HG03045 (cell line): Measurements from ENCODE around the gene UNC5CL.
"Not testable (repeated sequence)": the region's sequence is repeated elsewhere in the genome, so short reads cannot be mapped to it uniquely, and the experiment has no call there.

Experiments
- ATAC-seq: cut with Tn5 transposase; IDR thresholded peaks from one replicate; pipeline ENCODE4 v1.9.1; 2021; ENCODE audit warnings: mild to moderate bottlenecking, moderate library complexity; ENCODE audit not compliant: unreplicated experiment

Gene UNC5CL

DNA sequence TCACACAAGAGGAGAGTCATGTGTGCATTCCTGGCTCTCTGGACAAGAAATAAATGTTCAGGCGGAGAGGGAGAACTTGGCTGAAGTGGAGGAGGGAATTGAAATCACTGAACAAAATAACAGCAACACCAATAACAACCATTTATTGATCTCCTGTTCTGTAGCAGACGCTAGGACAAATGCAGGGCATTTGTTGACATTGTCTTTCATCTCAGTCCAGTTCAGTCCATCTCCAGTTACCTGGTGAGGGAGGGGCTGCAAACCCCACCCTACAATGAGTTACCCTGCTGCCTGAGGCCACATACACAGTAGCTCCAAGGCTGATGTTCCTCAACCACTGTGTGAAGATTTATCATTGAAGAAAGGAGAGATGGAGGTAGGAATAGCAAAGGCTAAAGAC lies 27.3 kb downstream of the UNC5CL start:
- ATAC-seq = no peak

DNA sequence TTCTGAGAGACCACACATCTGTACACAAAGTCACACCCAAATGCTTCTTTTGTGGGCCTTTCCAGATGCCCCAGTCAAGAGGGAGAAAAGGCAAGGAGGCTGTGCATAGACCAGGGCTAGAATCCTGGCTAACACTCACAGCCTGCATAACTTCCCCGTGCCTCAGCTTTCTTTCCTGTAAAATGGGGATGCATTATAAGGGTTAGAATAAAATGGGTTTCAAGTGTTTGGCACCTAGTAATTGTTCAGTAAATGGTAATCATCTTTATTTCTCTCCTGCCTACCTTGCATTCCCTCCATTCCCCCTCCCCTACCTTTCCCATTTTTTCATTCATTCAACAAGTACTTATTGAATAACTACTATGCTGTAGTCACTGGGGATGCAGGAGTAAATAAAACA lies 29.4 kb downstream of the UNC5CL start:
- ATAC-seq = no peak

DNA sequence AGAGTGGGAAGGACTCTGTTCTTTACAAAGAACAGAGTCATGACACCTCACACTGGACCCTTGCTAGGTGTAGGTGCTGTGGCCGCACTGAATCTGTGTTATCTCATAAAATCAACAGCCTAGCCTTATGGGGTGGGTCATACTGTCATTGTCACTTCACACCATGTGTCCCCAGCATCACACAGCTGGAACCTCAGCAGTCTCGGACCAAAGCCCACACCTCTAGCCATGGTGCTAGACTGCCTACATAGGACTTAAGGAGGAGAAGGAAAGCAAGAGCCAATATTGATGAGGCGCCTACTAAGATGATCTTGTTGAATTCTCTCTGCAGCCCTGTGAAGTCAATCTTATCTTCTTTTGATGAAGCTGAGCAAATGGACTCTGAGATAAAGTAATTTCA lies 31.0 kb downstream of the UNC5CL start:
- no peak for ATAC-seq

DNA sequence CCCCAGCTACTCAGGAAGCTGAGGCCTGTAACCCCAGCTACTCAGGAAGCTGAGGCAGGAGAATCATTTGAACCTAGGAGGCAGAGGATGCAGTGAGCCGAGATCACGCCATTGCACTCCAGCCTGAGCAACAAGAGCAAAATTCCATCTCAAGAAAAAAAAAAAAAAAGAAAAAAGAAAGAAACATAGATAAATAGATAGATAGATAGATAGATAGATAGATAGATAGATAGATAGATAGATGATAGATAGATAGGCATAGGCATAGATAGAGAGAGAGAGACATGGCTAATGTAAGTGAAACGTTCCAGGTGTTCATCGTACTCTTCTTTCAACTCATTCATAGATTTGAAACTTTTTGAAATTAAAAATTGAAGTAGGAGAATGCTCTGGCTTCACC lies 32.0 kb downstream of the UNC5CL start:
- ATAC-seq = not testable (repeated sequence)

DNA sequence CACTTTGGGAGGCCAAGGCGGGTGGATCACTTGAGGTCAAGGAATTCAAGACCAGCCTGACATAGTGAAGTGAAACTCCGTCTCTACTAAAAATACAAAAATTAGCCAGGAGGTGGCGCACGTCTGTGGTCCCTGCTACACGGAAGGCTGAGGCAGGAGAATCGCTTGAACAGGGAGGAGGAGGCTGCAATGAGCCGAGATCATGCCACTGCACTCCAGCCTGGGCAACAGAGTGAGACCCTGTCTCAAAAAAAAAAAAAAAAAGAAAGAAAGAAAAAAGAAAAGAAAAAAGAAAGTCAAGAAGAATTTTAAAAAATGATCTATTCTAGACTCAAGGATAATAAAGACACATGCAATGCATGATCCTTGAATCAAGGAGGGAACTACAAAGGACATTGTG lies 32.8 kb downstream of the UNC5CL start:
- ATAC-seq = not testable (repeated sequence)

DNA sequence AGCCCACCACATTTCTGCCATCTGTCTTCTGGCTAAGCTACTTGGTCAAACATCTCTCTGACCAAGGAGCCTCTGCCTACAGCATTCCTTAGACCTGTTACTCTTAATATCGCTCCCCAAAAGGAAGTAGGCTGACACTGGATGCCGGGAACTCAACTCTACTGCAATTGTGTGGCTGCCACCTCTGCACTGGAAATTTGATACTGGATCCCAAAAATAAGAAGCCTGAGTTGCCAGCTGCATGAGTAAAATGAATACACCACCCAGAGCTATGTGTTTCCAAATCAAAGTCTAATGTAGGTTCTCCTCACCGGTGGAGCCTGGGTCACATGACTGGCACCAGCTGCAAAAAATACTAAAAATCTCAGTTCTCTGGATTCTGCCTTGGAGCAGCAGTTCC lies 36.9 kb downstream of the UNC5CL start:
- ATAC-seq = no peak

DNA sequence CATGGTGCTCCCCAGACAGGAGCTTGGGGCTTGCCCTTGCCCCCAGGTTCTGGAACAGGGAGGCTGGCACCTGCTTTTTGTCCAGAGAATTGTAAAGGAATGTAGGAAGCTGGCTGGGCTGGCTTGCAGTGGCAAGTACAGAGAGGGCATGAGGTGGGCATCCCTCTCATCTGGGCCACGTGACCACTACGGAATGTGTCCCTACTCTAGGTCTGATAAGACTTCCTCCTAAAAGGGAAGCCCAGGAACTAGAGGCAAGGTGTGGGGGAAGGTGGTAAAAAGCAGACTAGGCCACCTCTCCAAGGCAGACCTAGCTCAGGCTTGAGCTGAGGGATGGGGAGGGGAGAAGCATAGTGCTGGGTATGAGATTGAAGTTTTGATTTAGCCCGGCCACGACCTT lies 38.8 kb downstream of the UNC5CL start:
- no peak for ATAC-seq

DNA sequence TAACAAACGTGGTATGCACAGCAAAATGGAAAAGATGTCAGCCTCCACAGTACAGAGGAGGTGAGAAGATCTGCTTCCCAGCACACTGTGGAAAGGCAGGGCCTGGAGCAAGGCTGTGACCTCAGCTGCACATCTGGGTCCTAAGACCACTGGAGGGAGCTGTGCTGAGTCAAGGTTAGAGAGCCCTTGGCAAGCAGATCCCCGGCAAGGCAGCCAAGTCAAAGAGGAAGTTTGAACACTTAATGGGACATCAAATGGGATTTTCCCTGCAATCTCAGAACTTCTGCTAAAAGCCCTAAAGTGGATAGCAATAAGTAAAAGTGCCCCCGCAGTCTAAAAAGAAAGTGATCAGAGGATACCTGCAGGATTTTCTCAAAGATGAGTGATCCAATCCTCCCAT lies 39.5 kb downstream of the UNC5CL start:
- ATAC-seq = no peak

DNA sequence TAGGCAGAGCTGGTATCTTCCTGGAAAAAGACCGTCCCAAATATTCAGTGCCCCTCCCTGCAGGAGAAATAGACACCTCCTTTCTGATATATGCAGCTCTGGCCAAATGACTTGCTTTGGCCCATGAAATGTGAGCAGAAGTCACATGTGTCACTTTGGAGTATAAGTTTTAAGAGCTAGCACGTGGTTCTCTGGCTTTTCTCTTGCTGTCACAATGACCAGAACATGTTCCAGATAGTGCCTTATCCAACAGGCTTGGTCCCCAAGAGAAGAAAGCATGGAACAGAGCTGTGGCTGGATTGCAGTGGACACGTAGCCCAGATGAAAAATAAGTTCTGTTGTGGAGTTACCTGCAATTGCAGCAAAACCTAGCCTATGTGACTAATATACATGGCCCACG lies 40.4 kb downstream of the UNC5CL start:
- no peak for ATAC-seq

DNA sequence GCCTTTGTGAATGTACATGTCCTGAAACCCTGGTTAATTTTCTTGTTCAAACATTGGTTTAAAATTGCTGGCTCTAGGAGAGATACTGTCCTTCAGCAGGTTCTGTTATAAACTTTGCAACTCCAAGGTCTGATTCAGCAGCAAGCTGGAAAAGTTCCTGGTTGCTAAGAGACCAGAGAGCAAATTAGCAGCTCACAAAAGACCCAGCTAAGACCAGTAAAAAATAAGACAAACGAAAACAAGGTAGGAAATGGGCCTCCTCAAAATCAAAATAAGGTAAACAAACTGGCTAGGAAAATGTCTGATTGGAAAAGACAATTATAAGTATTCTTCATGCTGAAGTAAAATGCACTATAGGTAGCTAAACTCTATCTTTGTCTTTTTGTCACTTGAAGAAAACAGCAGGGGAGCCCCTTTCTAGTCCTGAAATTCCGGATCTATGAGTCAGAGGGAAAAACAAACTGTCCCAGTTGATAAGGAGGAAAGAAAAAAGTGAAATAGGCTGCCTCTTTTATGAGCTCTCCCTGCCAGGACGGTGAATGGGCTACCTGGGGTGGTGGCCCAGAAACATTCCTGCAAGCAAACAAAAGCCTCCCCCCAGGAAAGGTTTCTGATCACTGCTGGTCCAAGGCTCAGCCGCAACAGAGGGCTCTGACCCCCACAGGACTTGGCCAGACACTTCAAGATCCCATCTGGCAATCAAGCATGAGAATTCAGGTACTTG lies 41.6 kb downstream of the UNC5CL start:
- no peak for ATAC-seq

DNA sequence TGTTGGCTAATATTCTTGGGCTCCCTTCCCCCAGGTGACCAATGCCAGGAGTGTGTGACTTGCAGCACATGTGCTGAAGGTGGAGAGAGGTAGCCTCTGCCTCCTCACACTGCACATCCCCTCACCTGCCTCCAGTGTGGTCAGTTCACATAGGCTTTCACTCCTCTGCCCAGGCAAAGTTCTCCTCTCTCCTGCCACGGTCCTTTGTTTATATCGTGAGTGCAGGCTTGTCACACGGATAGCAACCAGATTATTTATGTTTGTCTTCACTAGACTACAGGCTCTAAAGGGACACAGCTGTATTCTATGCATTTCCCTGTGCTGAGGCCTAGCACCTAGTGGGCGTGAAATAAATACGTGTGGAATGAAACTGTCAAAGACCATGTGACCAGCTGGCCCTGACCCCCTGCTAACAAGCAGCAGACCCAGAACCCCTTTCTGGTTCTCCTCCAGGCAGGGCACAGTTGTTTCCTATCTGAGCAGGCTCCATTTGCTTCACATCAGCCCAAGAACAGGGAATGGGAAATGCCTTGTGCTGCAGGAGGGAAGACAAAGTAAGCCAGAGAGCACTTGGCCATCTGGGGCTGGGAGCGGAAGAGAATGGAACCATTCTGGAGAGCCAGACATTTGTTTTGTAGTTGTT lies 42.3 kb downstream of the UNC5CL start:
- no peak for ATAC-seq

DNA sequence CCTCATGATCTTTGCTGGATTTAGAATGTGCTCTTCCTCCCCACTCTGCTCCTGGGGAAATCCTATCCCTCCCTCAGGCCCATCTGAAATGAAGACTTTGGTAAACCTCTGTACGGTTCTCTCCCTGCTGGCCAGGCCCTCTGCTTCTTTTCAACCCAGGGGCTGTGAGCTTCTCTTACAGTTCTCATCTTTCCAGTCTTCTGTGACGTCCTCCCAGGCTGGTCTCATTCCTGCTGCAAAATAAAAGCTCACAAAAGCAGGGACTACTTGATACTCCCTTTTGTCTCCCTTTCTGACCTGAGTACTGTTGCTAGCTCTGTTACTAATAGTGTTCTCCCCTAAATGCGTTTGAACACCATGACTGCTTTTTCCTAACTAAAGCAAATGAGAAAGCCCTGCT lies 46.3 kb downstream of the UNC5CL start:
- no peak for ATAC-seq

DNA sequence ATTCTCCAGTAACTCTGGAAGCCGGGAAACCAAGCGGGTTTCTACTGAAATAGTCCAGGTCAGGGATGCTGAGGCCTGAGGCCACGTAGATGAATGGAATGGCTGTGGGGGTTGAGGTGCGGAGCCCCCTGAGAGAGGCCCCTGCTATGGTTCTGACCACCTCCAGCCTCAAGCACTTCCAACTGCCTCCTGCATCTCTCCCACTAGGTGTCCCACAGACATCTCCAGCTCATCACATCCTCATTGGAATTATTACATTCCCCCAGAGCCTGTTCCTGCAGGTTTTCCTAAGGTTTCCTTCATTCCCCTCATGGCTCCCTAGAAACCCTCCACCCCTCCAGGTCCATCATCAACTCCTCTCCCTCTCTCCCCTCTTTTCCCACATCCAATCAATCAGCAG lies 48.7 kb downstream of the UNC5CL start:
- ATAC-seq = no peak

DNA sequence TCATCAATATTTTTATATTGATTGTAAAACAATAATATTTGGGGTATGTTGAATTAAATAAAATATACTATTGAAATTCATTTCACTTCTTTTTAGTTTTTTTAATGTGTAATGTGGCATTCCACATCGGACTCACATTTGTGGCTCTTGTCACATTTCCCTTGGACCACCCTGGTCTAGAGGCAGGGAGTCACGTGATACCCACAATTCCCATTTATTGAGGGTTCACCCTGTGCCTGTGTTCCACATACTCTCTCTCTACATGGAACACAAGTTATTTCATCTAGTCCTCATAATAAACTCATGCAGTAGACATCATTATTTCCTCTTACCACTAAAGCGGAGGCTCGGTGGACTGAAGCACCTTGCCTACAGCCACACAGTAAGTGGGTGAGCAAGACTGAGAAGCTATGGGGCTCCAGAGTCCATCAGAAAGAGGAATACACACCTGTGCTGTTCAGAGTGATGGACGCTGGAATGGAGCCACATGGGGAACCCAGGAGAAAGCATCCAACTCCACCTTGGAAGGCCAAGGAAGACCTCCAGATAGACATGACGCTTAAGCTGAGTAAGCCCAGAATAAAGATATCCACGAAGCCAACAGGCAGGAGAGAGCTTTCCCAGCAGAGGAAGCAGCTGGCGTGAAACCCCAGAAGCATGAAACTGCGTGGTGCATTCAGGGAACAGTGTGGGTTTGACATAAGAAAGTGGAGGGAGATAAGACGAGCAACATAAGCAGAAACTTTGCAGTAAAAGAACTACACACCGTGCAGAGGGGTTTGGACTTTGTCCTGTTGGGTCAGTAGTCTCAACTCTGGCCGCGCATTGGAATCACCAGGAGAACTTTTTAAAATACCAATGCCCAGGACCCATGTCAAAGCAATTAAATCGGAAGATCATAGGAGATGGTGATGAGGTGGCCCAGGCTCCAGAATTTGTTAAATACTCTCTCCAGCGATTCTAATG lies 49.5 kb downstream of the UNC5CL start:
- ATAC-seq = no peak

DNA sequence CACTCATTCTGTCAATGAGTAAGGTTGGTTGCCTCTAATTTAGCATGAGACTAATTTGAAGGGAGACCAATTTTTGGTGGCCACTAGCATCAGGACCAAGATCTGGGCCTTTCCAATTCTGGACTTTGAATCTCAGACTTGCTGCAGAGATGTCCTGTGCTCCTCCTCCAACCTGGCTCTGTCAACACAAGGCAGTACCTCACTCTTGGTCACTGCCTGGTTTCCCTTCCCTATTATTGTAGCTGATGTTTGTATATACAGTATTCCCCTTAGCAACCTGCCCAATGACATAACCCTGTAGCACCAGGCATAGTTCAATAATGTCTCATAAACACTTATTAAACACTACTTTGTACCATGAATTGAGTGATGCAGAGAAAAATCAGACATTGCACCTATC lies 50.4 kb downstream of the UNC5CL start:
- no peak for ATAC-seq

DNA sequence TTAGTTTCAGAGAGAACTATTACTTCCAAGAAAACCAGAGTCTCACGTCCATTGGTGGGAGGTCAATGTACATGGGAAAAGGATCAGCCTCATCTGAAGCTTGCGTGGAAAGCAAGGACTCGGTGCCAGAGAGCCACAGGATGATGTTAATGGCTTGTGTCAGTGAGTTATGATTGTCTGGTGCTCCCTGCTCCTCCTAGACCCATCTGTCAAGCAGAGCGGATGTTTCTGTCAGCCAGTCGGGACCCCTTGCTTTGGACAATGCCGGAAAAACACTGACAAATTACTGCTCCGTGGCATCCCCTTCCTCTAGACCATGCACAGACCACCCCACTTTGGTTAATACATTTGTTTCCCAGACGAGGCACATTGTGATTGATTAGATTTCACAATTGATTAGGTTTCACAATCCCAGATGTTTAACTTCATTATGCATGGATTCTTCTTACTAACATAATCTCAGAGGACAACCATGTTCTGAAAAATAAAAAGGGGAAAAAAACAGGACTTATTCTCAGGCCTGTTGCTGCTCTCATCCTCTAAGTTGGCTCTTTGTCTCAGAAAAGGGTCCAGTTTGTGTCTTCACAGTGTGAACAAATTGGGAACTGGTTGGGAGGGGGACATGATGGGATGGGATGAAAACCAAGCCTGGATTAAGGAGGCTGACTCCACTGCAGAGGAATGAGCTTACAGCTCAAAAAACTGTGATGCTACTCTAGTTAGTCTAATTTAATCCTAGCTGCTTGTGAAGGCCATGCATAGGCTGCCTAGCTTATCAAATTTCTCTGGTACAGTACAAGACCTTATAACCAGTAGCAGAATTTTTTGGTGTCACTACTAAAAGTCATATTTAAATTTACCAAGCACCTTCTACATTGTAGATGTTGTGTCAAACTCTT lies 51.9 kb downstream of the UNC5CL start:
- no peak for ATAC-seq

DNA sequence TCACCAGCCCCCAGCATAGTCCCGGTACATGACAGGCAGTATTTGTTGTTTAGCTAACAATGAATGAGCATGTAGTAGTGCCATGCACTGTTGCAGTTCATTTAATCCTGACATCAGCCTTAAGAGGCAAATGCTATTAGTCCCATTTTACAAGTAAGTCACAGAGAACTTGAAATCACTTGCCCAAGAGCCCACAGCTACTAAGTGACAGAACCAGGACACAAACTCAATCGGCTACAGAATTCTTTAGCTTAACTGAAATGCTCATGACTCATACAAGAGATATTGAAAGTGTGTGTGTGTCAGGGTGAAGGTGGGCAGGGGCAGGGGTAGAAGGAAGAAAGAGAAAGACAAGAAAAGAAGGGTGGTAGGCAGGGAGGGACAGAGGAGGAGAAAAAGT lies 52.7 kb downstream of the UNC5CL start:
- ATAC-seq = no peak

DNA sequence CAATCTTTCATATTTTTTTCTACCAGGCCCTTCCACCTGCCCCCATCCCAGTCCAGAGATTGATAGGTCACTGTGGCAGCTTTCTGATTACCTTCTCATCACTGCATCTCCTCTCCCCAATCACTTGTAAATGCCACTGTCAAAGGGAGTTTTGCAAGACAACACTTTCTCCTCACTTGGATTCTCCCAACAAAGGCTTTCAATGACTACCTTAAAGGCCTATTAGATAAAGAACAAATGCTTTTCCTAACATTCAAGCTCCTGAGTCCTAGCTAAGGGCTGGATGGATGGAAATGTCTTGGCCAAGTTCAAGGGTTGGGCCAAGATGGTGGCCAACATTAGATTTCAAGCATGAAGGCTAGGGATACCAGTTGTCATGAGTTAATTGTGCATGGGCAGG lies 55.3 kb downstream of the UNC5CL start:
- no peak for ATAC-seq

DNA sequence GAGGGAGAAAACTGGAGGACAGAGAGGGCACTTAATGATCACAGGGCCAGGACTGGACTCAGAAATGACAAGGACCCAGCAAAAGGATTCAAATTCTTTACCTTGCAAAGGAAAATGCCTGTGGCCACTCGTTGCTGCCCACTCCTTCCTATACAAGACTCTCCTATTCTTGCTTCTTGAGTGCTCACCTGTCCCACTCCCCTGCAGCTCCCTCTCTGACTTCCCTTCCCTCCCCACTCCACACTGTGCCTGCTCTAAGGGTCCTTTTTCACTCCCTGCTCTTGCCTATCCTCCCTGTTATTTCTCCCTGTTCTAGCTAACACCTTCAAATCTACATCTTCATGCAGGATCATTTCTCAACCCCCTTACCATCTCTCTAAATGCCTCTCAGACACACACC lies 56.1 kb downstream of the UNC5CL start:
- no peak for ATAC-seq

DNA sequence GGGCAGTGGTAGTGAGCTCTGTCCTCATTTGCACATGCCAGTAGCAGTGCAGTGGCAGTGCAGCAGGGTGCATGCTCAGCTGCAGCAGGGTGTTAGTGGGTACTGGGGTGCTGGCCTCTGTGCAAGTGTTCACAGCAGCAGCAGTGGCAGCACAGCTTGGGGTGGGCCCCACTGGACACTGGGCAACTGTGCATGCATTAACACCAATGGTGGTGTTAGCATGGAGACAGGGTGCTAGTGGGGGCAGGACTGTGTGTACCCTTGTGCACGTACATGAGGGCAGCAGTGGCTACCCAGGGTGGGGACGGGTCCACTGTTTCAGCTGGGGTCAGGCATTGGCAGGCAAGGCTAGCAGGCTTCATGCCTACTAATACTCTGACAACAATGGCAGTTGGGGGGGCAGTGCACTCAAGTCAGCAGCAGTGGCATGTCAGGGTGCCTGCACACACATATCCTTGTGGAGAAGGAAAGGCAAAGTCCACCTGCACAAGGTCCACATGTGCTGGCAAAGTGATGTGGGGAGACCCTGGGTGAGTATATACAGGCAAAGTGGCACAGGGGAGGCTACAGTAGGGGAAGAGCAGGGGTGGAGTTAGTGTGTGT lies 60.2 kb downstream of the UNC5CL start:
- no peak for ATAC-seq
